T-helper 22 cell (primary cell): Measurements from ENCODE around the gene FBXO24.

Experiments used
- DNase-seq: peaks from one replicate; pipeline ENCODE4 v3.0.0-alpha.2; 2020; ENCODE audit warnings: low read depth

The FBXO24 gene

GRCh38 chr7:100590077-100590737 is 4.1 kb downstream of the FBXO24 start:
- no peak for DNase-seq

GRCh38 chr7:100591596-100591995 is 5.5 kb downstream of the FBXO24 start:
- DNase-seq, result no peak

- DNase-seq, result no peak
Observed at GRCh38 chr7:100595188-100595587, 9.1 kb downstream of the FBXO24 start.

- DNase-seq, result no peak
Observed at GRCh38 chr7:100598425-100598824, 12.3 kb downstream of the FBXO24 start.

- no peak for DNase-seq
Observed at GRCh38 chr7:100599911-100600729, 14.0 kb downstream of the FBXO24 start.

- no peak for DNase-seq
Observed at GRCh38 chr7:100600730-100601038, 14.6 kb downstream of the FBXO24 start.

- no peak for DNase-seq
Observed at GRCh38 chr7:100602889-100603725, 17.0 kb downstream of the FBXO24 start.

- DNase-seq, result no peak
Observed at GRCh38 chr7:100603726-100604027, 17.5 kb downstream of the FBXO24 start.

GRCh38 chr7:100604028-100604975 is 18.2 kb downstream of the FBXO24 start:
- peak; percentile 75 for DNase-seq

GRCh38 chr7:100604976-100605911 is 19.1 kb downstream of the FBXO24 start:
- no peak for DNase-seq

GRCh38 chr7:100606313-100606712 is 20.2 kb downstream of the FBXO24 start:
- no peak for DNase-seq

- DNase-seq, result no peak
Observed at GRCh38 chr7:100607111-100607510, 21.0 kb downstream of the FBXO24 start.

GRCh38 chr7:100609958-100610357 is 23.8 kb downstream of the FBXO24 start:
- DNase-seq, result no peak

GRCh38 chr7:100611983-100612729 is 26.0 kb downstream of the FBXO24 start, which contains the start of gene MOSPD3:
TSS of gene MOSPD3 (plus strand) at chr7:100612540. CDS start at chr7:100612792, 252 bp downstream.
- peak; percentile 94 for DNase-seq

GRCh38 chr7:100612730-100613390 is 26.7 kb downstream of the FBXO24 start:
- no peak for DNase-seq

- no peak for DNase-seq
Observed at GRCh38 chr7:100613412-100614175, 27.5 kb downstream of the FBXO24 start.

GRCh38 chr7:100614308-100614861 is 28.3 kb downstream of the FBXO24 start:
- no peak for DNase-seq

GRCh38 chr7:100620239-100620638 is 34.1 kb downstream of the FBXO24 start:
- no peak for DNase-seq
